Testis (tissue), 2 donors: ENCODE data around the gene OR2W3.

Source experiments
- POLR2A ChIP-seq: fragments of 450-650 bp; IDR thresholded peaks from one replicate; pipeline ENCODE4 v1.6.1; 2017; ENCODE audit warnings: antibody characterized with exemption, mild to moderate bottlenecking, moderate library complexity
- TF ChIP-seq, protein P1 (sequence below), 3 experiments: fragments of 450-650 bp in 2 of 3; fragments of 200-600 bp in 1 of 3; sonication (generic) in 1 of 3; IDR thresholded peaks; one replicate each; pipeline ENCODE4 v1.5.1; 2016 to 2019; ENCODE audit warnings: antibody characterized with exemption in 3 of 3, mild to moderate bottlenecking in 2 of 3, moderate library complexity in 1 of 3

DNA sequence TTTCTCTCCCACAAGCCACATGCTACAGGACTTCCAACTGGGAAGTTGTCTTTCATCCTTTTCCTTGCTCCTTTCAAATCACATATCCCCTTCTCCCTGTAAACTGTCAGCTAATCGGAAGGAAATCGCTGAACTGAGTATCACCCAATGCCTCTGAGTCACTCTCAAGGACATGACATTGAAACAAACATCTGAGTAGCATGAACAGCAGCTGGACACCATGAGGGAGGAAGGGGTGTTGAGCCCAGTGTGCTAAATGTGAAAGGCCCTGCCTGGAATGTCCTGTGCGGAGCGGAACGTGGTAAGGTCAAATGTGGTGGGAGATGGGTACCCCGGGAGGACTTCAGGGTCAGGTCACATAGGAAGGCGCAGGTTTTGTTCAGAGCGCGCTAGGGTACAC, 29.5 kb downstream of the OR2W3 start, which contains the start of gene OR2AJ1:
- TF ChIP-seq, protein P1, sequence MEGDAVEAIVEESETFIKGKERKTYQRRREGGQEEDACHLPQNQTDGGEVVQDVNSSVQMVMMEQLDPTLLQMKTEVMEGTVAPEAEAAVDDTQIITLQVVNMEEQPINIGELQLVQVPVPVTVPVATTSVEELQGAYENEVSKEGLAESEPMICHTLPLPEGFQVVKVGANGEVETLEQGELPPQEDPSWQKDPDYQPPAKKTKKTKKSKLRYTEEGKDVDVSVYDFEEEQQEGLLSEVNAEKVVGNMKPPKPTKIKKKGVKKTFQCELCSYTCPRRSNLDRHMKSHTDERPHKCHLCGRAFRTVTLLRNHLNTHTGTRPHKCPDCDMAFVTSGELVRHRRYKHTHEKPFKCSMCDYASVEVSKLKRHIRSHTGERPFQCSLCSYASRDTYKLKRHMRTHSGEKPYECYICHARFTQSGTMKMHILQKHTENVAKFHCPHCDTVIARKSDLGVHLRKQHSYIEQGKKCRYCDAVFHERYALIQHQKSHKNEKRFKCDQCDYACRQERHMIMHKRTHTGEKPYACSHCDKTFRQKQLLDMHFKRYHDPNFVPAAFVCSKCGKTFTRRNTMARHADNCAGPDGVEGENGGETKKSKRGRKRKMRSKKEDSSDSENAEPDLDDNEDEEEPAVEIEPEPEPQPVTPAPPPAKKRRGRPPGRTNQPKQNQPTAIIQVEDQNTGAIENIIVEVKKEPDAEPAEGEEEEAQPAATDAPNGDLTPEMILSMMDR (IDR thresholded peaks at IDR 0.05) = no peak
- TF ChIP-seq POLR2A = no peak
